Measurements from ENCODE around the gene RAB4A.

DNA sequence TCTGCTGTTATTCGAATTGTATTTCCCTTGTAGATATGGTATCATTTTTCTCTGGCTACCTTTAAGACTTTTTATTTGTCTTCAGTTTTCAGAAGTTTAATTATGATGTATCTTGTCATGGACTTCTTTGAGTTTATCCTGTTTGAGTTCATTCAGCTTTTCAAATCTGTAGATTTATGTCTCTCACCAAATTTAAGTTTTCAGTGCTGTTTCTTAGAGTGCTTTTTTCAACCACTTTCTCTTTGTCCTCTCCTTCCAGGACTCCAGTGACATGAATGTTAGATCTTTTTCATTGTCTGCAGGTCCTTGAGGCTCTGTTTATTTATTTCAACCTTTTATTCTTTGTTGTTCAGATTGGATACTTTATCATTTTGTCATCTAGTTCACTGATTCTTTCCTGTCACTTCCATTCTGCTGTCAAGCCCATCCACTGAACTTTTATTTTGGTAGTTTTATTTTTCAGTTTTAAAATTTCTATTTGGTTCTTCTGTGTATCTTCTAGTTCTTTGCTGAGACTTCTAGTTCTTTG lies 11.4 kb downstream of the RAB4A start:
- TF ChIP-seq BHLHE40 (IDR thresholded peaks at IDR 0.05; ENCODE audit: borderline replicate concordance) (no peak), TARDBP (IDR thresholded peaks at IDR 0.05) (no peak), FOXK2 (IDR thresholded peaks at IDR 0.05) (no peak), FOXA1 (IDR thresholded peaks at IDR 0.05) (no peak), ARNT (IDR thresholded peaks at IDR 0.05) (no peak), NFRKB (IDR thresholded peaks at IDR 0.05) (no peak), HDGF (IDR thresholded peaks at IDR 0.05; ENCODE audit: borderline replicate concordance) (no peak), FOXM1 (IDR thresholded peaks at IDR 0.05; ENCODE audit: borderline replicate concordance) (no peak), SP1 (IDR thresholded peaks at IDR 0.05) (no peak), CTBP1 (IDR thresholded peaks at IDR 0.05; ENCODE audit: borderline replicate concordance) (no peak), ZNF384 (IDR thresholded peaks at IDR 0.05) (no peak)
- TF ChIP-seq, protein P1, sequence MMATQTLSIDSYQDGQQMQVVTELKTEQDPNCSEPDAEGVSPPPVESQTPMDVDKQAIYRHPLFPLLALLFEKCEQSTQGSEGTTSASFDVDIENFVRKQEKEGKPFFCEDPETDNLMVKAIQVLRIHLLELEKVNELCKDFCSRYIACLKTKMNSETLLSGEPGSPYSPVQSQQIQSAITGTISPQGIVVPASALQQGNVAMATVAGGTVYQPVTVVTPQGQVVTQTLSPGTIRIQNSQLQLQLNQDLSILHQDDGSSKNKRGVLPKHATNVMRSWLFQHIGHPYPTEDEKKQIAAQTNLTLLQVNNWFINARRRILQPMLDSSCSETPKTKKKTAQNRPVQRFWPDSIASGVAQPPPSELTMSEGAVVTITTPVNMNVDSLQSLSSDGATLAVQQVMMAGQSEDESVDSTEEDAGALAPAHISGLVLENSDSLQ (IDR thresholded peaks at IDR 0.05) = no peak

Data from HEK293T (cell line).